T-cell (primary cell): ENCODE data around the gene TRIM7. TPM values are rescaled to one million over a fixed set of nuclear protein-coding genes. Genes with fewer than 3 reads are reported as not detected.
A peak's percentile ranks its signal among the peaks of the same experiment; 100 is the strongest.

Experiments used
- ATAC-seq, 4 experiments: fragments of 200-7000 bp in 3 of 4; fragments of 150-1000 bp in 1 of 4; cut with Tn5 transposase; replicated peaks in 1 of 4; 1 replicate in 3 of 4; 2 replicates in 1 of 4; pipeline ENCODE4 v1.10.0; 2021; ENCODE audit warnings: moderate library complexity in 3 of 4, mild to moderate bottlenecking in 2 of 4, moderate number of reproducible peaks in 1 of 4
- CTCF ChIA-PET, 2 donors: fragments of 300-600 bp; sonication (Branson Sonifier 250); formaldehyde crosslinking; loops; one replicate each; lab custom pipeline; 2022; ENCODE audit warnings: antibody characterized with exemption in 2 of 2; lab: Charles Lee
- POLR2A ChIA-PET, 2 donors: fragments of 300-600 bp; sonication (Branson Sonifier 250); formaldehyde crosslinking; loops; one replicate each; lab custom pipeline; 2022; ENCODE audit warnings: antibody characterized with exemption in 2 of 2; lab: Charles Lee
- DNase-seq, 35 experiments: peaks; one replicate each; pipeline versions ENCODE4 v3.0.0 to v3.0.0-alpha.2; 2013 to 2023
- H3K27ac ChIP-seq: one replicate; pipeline ENCODE4 v1.5.1; 2013; ENCODE audit warnings: low read length
- H3K27me3 ChIP-seq, 2 experiments: replicated peaks in 1 of 2; 1 replicate in 1 of 2; 2 replicates in 1 of 2; pipeline versions ENCODE4 v1.6.1 to v1.7.0; 2013; ENCODE audit warnings: low read length in 1 of 2, mixed read lengths in 1 of 2; ENCODE audit not compliant: control insufficient read depth in 2 of 2, insufficient read depth in 2 of 2; ENCODE audit errors: extremely low read depth in 1 of 2
- H3K36me3 ChIP-seq, 2 donors: 1 replicate in 1 of 2; 2 replicates in 1 of 2; pipeline versions ENCODE4 v1.6.1 to v1.7.0; 2013; ENCODE audit warnings: low read length in 1 of 2; ENCODE audit not compliant: control insufficient read depth in 2 of 2, insufficient read depth in 1 of 2; ENCODE audit errors: extremely low read depth in 1 of 2
- H3K4me1 ChIP-seq, 2 experiments: 1 replicate in 1 of 2; 2 replicates in 1 of 2; pipeline versions ENCODE4 v1.6.1 to v1.7.0; 2013; ENCODE audit warnings: low read length in 2 of 2, mixed read lengths in 1 of 2; ENCODE audit not compliant: insufficient read depth in 2 of 2, control insufficient read depth in 1 of 2; ENCODE audit errors: extremely low read depth in 1 of 2
- H3K4me3 ChIP-seq, 2 donors: 1 replicate in 1 of 2; 2 replicates in 1 of 2; pipeline versions ENCODE4 v1.5.1 to v1.7.0; 2013; ENCODE audit warnings: mild to moderate bottlenecking in 2 of 2, low read length in 1 of 2, moderate library complexity in 1 of 2; ENCODE audit not compliant: control insufficient read depth in 1 of 2; ENCODE audit errors: extremely low read depth in 1 of 2
- H3K9me3 ChIP-seq: 2 replicates; pipeline ENCODE4 v1.7.0; 2013
- H3K27ac Mint-ChIP-seq, 2 donors: one replicate each; pipeline ENCODE4 v1.8.0; 2020 to 2021; ENCODE audit warnings: mild to moderate bottlenecking in 2 of 2, mixed read lengths in 2 of 2
- H3K27me3 Mint-ChIP-seq, 2 donors: one replicate each; pipeline ENCODE4 v1.8.0; 2021 to 2022; ENCODE audit warnings: mixed read lengths in 2 of 2
- H3K36me3 Mint-ChIP-seq: one replicate; pipeline ENCODE4 v1.8.0; 2021; ENCODE audit warnings: mixed read lengths
- H3K4me1 Mint-ChIP-seq, 3 donors: one replicate each; pipeline ENCODE4 v1.8.0; 2020 to 2022; ENCODE audit warnings: mixed read lengths in 3 of 3, mild to moderate bottlenecking in 1 of 3
- H3K4me3 Mint-ChIP-seq, 3 donors: one replicate each; pipeline ENCODE4 v1.8.0; 2020 to 2022; ENCODE audit warnings: mild to moderate bottlenecking in 3 of 3, mixed read lengths in 3 of 3, moderate library complexity in 3 of 3
- H3K9me3 Mint-ChIP-seq, 3 donors: one replicate each; pipeline ENCODE4 v1.8.0; 2020 to 2022; ENCODE audit warnings: mixed read lengths in 3 of 3
- whole genome bisulfite sequencing: methylation state at CpG from one replicate; pipeline ENCODE4 v1.1.5; 2013; ENCODE audit warnings: missing lambda C conversion rate; ENCODE audit not compliant: insufficient coverage; 5-methylcytosine and 5-hydroxymethylcytosine counted together
- total RNA-seq, 35 experiments: library from RNA in 6 of 35; stranded (reverse) in 6 of 35; fragments of 120-200 nt in 1 of 35; gene quantifications; one replicate each; pipeline versions ENCODE4 v1.2.1 to v1.2.4 and lab custom pipeline; 2013 to 2026

Gene TRIM7
- total RNA-seq, 5 donors from 2014 or later (not counting 1 experiment from before 2014, with no cell fraction given) = 1.6 to 3.1 (median 3.0) TPM

DNA sequence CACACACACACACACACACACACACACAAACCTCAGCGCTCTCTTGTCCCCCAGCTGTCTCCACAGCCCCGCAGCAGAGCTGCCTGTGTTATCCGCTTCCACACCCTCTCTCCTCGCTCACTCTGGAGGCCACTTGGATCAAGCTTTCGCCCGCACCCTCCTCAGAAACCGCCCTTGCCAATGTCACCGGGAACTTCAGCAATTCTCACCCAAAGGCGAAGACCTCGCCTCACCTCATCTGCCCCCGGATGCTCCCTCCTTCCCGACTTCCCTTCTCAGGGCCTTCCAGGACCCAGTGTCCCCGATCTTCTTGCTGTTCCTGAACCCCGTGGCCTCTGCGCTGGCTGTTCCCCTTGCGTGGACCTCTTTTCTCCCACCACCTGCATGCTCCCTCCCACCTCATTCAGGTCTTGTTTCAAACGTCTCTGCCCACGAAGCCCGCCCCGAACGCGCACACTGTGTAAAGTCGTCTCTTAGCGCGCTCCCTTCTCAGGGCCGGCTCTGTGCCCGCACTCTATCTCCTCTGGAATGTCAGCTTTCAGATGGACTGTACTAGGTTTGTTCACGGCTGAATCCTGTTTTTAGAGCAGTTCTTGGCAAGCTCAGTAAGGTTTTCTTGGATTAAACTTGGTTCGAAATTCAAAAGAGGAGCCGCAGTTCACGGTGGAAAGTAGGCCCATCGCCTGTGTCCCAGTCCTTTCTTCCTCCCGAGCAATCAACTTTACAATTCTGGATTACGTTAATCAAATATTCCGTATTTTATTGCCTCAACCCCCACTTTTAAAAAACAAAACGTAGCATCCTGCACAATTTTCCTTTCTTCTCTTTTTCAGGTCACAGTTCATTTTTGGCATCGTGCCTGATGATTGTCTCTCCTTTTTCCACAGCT, 1.0 kb upstream of the TRIM7 start:
- Histone ChIP-seq H3K4me1 (peaks cover 11 to 37% of the 10 kb centered on the region in 2 experiments), H3K27ac (no peak overlapping the region), H3K27me3 (peaks cover 5 to 26% of the 10 kb centered on the region in 2 experiments), H3K4me3 (peak overlapping the region; percentile 47 to 84), H3K36me3 (no peaks in the 10 kb centered on the region), H3K9me3 (no peaks in the 10 kb centered on the region)
- ATAC-seq (peak in 1 of 4 experiments; percentile 22), DNase-seq (peak in 5 of 35 experiments; percentile 29 to 45 (median 36))
- peak overlapping the region; percentile 84 to 92 (median 88) for H3K4me3 Mint-ChIP-seq
- peaks cover 0 to 13% of the 10 kb centered on the region in 2 donors for H3K27me3 Mint-ChIP-seq
- 12% methylated on average over 34 of the region's 37 CpGs for WGBS
- peak overlapping the region; percentile 93 to 95 for H3K27ac Mint-ChIP-seq
- ChIA-PET CTCF (interaction anchor here in 1 of 2 donors (0.8 to 2.3 kb wide), 4 partner anchors 14 to 49 kb away, joined by 4 to 29 read pairs (median 12); no protein-coding TSS in a partner anchor), POLR2A (interaction anchor here (0.6 to 1.4 kb wide), 4 partner anchors 15 to 390 kb away, joined by 3 to 4 read pairs (median 4); no protein-coding TSS in a partner anchor)
- peaks cover 0 to 5% (median 0%) of the 10 kb centered on the region in 3 donors for H3K9me3 Mint-ChIP-seq
- no peaks in the 10 kb centered on the region for H3K36me3 Mint-ChIP-seq
- peaks cover 29 to 42% (median 32%) of the 10 kb centered on the region in 3 donors for H3K4me1 Mint-ChIP-seq

DNA sequence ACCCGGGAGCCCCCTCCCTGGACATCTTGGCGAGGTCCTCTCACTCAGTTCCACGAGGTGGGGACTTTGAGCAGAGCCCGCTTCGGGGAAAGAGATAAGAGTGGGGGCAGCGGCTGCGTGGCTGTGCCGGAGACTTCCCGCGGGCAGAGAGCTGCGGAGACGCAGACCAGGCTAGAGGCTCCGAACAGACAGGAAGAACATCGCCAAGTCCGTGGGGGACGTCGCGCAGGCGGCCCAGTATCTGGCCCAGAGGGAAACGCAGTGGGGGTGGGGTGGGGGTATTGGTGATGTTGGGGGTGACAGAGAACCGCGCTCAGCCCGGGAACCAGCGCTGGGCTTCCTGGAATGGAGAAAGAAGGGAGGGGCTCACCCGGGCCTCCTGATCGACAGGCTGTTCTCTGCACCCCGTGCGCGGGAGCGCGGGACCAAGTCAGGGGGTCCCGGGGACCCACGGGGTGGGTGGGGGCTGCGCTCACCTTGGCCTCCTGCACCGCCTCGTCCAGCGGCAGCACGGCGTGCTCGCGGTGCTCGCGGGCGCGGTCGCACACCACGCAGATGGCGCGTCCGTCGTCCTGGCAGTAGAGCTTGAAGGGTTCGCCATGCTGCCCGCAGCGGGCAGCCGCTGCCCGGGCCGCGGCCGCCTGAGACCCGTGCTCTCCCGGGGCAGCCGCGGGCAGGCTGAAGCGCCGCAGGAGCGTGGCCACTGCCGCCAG, 727 bp downstream of the TRIM7 start:
- DNase-seq = peak in 5 of 35 experiments; percentile 7 to 47 (median 18)
- peaks cover 0 to 4% of the 10 kb centered on the region in 2 donors for H3K36me3 ChIP-seq
- H3K36me3 Mint-ChIP-seq = no peaks in the 10 kb centered on the region
- POLR2A ChIA-PET = no interaction called here
- H3K9me3 ChIP-seq = no peaks in the 10 kb centered on the region
- peak overlapping the region; percentile 80 to 92 (median 82) for H3K4me3 Mint-ChIP-seq
- CTCF ChIA-PET = interaction anchor here (0.6 to 1.3 kb wide), 2 partner anchors 12 to 555 kb away, joined by 4 to 7 read pairs; partner anchors contain the start of gene FLT4 (in 1 of the 2)
- peaks cover 11 to 37% of the 10 kb centered on the region in 2 experiments for H3K4me1 ChIP-seq
- H3K27me3 Mint-ChIP-seq = peaks cover 0 to 13% of the 10 kb centered on the region in 2 donors
- WGBS = 1% methylated on average over 60 of the region's 67 CpGs
- H3K27ac Mint-ChIP-seq = no peak overlapping the region
- H3K4me1 Mint-ChIP-seq = peaks cover 29 to 39% (median 32%) of the 10 kb centered on the region in 3 donors
- H3K27me3 ChIP-seq = peaks cover 5 to 26% of the 10 kb centered on the region in 2 experiments
- H3K4me3 ChIP-seq = peak overlapping the region; percentile 37 to 84
- H3K9me3 Mint-ChIP-seq = peaks cover 0 to 5% (median 0%) of the 10 kb centered on the region in 3 donors
- H3K27ac ChIP-seq = no peak overlapping the region
- ATAC-seq = peak in 3 of 4 experiments; percentile 7 to 9 (median 8)

DNA sequence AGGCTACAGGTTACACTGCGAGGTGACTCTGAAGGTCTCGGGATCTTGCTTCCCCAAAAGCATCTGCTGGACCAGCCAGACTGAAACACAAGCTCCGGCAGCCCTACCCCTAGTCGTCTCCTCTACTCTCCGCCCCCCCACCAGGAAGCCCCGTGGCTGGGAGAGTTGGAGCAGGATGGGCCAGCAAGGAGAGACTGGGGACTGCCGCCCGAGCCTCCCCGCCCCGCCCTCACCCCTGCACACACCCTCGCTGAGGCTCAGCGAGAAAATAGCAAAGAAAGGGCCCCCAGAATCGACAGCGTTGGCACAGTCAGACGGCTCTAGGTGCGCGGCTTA, 1.3 kb downstream of the TRIM7 start:
- Mint-ChIP-seq H3K4me3 (peak overlapping the region; percentile 80 to 90 (median 82)), H3K4me1 (peaks cover 29 to 39% (median 32%) of the 10 kb centered on the region in 3 donors), H3K9me3 (peaks cover 0 to 5% (median 0%) of the 10 kb centered on the region in 3 donors), H3K27ac (no peak overlapping the region), H3K27me3 (peaks cover 0 to 13% of the 10 kb centered on the region in 2 donors), H3K36me3 (no peaks in the 10 kb centered on the region)
- Histone ChIP-seq H3K36me3 (peaks cover 0 to 4% of the 10 kb centered on the region in 2 donors), H3K4me3 (peak overlapping the region; percentile 37 to 84), H3K9me3 (no peaks in the 10 kb centered on the region), H3K27me3 (peaks cover 5 to 26% of the 10 kb centered on the region in 2 experiments), H3K27ac (no peak overlapping the region), H3K4me1 (peaks cover 11 to 37% of the 10 kb centered on the region in 2 experiments)
- WGBS = 8% methylated on average over 10 of the region's 17 CpGs
- DNase-seq = no peak
- peak in 3 of 4 experiments; percentile 3 to 11 (median 5) for ATAC-seq
- POLR2A ChIA-PET = no interaction called here
- CTCF ChIA-PET = no interaction called here

DNA sequence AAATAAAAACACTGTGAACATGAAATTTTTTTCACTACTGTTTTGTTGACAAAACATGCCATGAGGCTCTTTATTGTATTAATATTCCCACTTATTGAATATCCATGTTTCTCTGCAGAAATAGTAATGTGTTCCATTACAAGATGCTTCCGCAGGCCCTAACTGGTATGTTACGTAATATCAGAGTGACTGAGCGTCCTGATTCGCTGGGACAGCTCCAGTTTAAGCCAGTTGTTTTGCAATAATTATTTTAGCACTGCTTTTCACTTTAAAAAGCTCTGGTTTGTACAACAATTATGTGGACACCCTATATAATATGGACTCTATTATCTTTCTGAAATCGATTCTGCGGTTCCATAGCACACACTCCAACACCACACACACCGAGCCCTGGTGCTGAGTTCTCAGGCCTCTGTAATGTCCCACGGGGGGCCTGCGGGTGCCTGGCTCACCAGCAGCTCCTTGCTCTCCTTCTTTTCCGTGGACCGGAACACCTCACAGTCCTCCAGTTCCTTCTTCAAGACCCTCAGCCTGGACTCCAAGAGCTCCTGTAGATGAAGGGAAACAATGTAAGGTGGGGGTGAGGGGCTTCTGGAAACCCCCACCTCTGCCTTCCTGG, 1.8 kb downstream of the TRIM7 start:
- Histone ChIP-seq H3K9me3 (no peaks in the 10 kb centered on the region), H3K4me3 (no peak overlapping the region), H3K4me1 (peaks cover 11 to 37% of the 10 kb centered on the region in 2 experiments), H3K36me3 (peaks cover 0 to 4% of the 10 kb centered on the region in 2 donors), H3K27ac (no peak overlapping the region), H3K27me3 (peaks cover 5 to 26% of the 10 kb centered on the region in 2 experiments)
- ChIA-PET POLR2A (no interaction called here), CTCF (no interaction called here)
- 94% methylated on average over 6 of the region's 11 CpGs for WGBS
- DNase-seq = no peak
- Mint-ChIP-seq H3K4me1 (peaks cover 29 to 36% (median 29%) of the 10 kb centered on the region in 3 donors), H3K27ac (no peak overlapping the region), H3K9me3 (peaks cover 0 to 3% (median 0%) of the 10 kb centered on the region in 3 donors), H3K36me3 (no peaks in the 10 kb centered on the region), H3K27me3 (peaks cover 0 to 13% of the 10 kb centered on the region in 2 donors), H3K4me3 (peak overlapping the region in 2 of 3 donors; percentile 82 to 90)
- ATAC-seq = no peak

DNA sequence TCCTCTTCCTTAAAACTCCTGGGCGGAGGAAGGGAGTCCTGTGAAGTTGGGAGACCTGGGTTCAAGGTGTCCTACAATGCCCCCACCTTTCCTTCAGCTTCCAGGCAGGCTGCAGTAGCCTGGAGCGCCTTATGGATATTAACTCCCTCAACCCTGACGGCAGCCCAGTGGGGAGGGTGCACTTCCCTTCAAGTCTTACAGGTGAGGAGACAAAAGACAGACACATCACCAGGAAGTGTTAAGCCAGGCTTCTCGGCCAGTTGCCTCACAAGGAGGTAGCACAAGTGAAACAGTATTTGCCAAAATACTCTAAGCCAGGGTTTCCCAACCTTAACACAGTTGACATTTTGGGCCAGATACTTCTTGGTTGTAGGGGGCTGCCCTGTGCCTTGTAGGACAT, 4.2 kb downstream of the TRIM7 start:
- Mint-ChIP-seq H3K9me3 (no peaks in the 10 kb centered on the region), H3K36me3 (no peaks in the 10 kb centered on the region), H3K27me3 (peaks cover 0 to 4% of the 10 kb centered on the region in 2 donors), H3K4me1 (peaks cover 7 to 12% (median 8%) of the 10 kb centered on the region in 3 donors), H3K27ac (no peak overlapping the region), H3K4me3 (no peak overlapping the region)
- ChIA-PET POLR2A (no interaction called here), CTCF (no interaction called here)
- ATAC-seq (no peak), DNase-seq (no peak)
- no peak overlapping the region for H3K27ac ChIP-seq
- H3K27me3 ChIP-seq = peaks cover 5 to 18% of the 10 kb centered on the region in 2 experiments
- no peak overlapping the region for H3K4me3 ChIP-seq
- peaks cover 7 to 18% of the 10 kb centered on the region in 2 experiments for H3K4me1 ChIP-seq
- H3K9me3 ChIP-seq = no peaks in the 10 kb centered on the region
- H3K36me3 ChIP-seq = peaks cover 0 to 4% of the 10 kb centered on the region in 2 donors
- no CpG with 5 or more reads among the region's 4 CpGs for WGBS
